ENCODE results near the gene SSC4D. TPM values are rescaled to one million over a fixed set of nuclear protein-coding genes. Genes with fewer than 3 reads are reported as not detected.

SSC4D gene
- total RNA-seq, 4 donors from 2014 or later = 0.42 to 0.95 TPM; not detected in 2

DNA sequence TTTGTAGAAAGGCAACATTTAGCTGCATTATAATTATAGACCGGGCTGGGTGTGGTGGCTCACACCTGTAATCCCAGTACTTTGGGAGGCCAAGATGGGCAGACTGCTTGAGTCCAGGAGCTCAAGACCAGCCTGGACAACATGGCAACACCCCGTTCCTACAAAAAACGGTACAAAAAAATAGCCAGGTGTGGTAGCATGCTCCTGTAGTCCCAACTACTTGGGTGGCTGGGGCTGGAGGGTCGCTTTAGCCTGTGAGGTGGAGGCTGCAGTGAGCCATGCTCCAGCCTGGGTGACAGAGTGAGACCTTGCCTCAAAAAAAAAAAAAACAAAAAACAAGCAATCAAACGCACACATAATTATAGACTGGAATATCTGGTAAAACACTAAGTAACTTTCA, 55.8 kb downstream of the SSC4D start:
- no peak overlapping the region for H3K4me3 ChIP-seq
- TF ChIP-seq EP300 (IDR thresholded peaks at IDR 0.05) (no peak), POLR2AphosphoS5 (IDR thresholded peaks at IDR 0.05) (no peak), POLR2A (IDR thresholded peaks at IDR 0.05) (no peak)
- TF ChIP-seq, protein P1, sequence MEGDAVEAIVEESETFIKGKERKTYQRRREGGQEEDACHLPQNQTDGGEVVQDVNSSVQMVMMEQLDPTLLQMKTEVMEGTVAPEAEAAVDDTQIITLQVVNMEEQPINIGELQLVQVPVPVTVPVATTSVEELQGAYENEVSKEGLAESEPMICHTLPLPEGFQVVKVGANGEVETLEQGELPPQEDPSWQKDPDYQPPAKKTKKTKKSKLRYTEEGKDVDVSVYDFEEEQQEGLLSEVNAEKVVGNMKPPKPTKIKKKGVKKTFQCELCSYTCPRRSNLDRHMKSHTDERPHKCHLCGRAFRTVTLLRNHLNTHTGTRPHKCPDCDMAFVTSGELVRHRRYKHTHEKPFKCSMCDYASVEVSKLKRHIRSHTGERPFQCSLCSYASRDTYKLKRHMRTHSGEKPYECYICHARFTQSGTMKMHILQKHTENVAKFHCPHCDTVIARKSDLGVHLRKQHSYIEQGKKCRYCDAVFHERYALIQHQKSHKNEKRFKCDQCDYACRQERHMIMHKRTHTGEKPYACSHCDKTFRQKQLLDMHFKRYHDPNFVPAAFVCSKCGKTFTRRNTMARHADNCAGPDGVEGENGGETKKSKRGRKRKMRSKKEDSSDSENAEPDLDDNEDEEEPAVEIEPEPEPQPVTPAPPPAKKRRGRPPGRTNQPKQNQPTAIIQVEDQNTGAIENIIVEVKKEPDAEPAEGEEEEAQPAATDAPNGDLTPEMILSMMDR (IDR thresholded peaks at IDR 0.05) = no peak
- 93% methylated on average over 5 of the region's 5 CpGs for WGBS
- no peak for DNase-seq (ENCODE audit: low spot score in 2 of 2)
- H3K27ac ChIP-seq = no peak overlapping the region
- no peaks in the 10 kb centered on the region for H3K27me3 ChIP-seq
- H3K9me3 ChIP-seq = no peaks in the 10 kb centered on the region
- H3K36me3 ChIP-seq = peaks cover 17% of the 10 kb centered on the region
- H3K4me1 ChIP-seq = peaks cover 47% of the 10 kb centered on the region

DNA sequence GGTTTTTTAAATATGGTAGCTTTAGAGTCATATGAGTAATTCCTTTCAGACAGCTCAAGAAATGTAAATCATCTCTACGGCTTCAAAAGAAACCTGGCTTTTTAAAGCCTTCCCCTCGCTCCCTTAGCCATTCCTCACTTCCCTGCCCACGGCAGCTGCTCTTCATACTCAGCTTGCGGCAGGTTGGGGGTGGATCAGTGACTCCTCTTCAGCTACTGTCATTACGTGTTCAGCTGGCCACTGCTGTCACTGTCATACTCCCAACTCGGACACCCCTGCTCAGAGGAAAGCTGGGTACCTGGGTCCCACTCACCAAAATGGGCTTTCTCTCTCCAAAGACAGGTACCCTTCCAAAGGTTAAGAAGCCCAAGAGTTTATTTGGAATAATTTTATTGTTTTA, 57.3 kb downstream of the SSC4D start:
- Histone ChIP-seq H3K4me3 (no peak overlapping the region), H3K36me3 (peaks cover 26% of the 10 kb centered on the region), H3K27me3 (no peaks in the 10 kb centered on the region), H3K9me3 (no peaks in the 10 kb centered on the region), H3K4me1 (peaks cover 42% of the 10 kb centered on the region), H3K27ac (no peak overlapping the region)
- WGBS = 65% methylated on average over 6 of the region's 6 CpGs
- TF ChIP-seq EP300 (IDR thresholded peaks at IDR 0.05) = no peak
- TF ChIP-seq POLR2A (IDR thresholded peaks at IDR 0.05) = no peak
- TF ChIP-seq, protein P1 (IDR thresholded peaks at IDR 0.05) = no peak
- TF ChIP-seq POLR2AphosphoS5 (IDR thresholded peaks at IDR 0.05) = no peak
- DNase-seq (ENCODE audit: low spot score in 2 of 2) = no peak

DNA sequence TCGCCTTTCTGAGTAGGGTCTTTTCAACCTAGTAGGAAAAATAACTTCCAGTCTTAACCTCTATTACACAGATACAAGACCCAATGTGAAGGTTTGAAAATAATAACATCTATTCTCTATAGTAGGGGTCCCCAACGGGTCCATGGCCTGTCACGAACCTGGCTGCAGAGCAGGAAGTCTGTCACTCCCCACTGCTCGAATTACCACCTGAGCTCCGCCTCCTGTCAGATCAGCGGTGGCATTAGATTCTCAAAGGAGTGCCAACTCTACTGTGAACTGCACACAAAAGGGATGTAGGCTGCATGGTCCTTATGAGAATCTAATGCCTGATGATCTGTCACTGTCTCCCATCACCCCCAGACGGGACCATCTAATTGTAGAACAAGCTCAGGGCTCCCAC, 58.1 kb downstream of the SSC4D start:
- 88% methylated on average over 7 of the region's 7 CpGs for WGBS
- H3K27me3 ChIP-seq = no peaks in the 10 kb centered on the region
- peaks cover 33% of the 10 kb centered on the region for H3K4me1 ChIP-seq
- no peak for DNase-seq (ENCODE audit: low spot score in 2 of 2)
- no peak overlapping the region for H3K27ac ChIP-seq
- TF ChIP-seq POLR2A (IDR thresholded peaks at IDR 0.05) (no peak), EP300 (IDR thresholded peaks at IDR 0.05) (no peak), POLR2AphosphoS5 (IDR thresholded peaks at IDR 0.05) (no peak)
- TF ChIP-seq, protein P1 (IDR thresholded peaks at IDR 0.05) = no peak
- H3K36me3 ChIP-seq = peaks cover 34% of the 10 kb centered on the region
- no peaks in the 10 kb centered on the region for H3K9me3 ChIP-seq
- no peak overlapping the region for H3K4me3 ChIP-seq

GRCh38 chr7:76349313-76349885, 60.1 kb downstream of the SSC4D start:
- H3K9me3 ChIP-seq = no peaks in the 10 kb centered on the region
- H3K4me3 ChIP-seq = no peak overlapping the region
- TF ChIP-seq EP300 (IDR thresholded peaks at IDR 0.05) = no peak
- TF ChIP-seq, protein P1 (IDR thresholded peaks at IDR 0.05) = no peak
- no peak for TF ChIP-seq POLR2A (IDR thresholded peaks at IDR 0.05)
- no peak for TF ChIP-seq POLR2AphosphoS5 (IDR thresholded peaks at IDR 0.05)
- 88% methylated on average over 8 of the region's 8 CpGs for WGBS
- H3K27ac ChIP-seq = no peak overlapping the region
- peaks cover 54% of the 10 kb centered on the region for H3K36me3 ChIP-seq
- no peak for DNase-seq (ENCODE audit: low spot score in 2 of 2)
- H3K27me3 ChIP-seq = no peaks in the 10 kb centered on the region
- peaks cover 16% of the 10 kb centered on the region for H3K4me1 ChIP-seq

DNA sequence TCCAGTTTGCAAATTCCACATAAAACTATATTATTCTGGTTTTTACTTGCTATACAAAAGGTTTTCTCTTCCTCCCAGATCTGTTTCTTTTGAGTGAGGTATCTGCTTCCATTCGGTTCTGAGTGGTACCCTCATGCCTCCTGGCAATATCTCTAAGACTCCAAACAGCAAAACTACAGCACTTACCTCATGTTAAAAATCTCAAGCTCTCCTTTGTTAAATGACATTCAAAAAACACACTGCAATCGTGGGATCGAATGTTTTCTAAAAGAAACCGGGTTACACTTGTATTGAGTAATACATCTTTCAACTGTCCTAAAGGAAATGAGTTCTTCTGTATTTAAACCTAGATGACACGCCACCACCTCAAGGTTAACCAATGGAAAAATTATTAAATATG, 61.8 kb downstream of the SSC4D start:
- 74% methylated on average over 5 of the region's 5 CpGs for WGBS
- Histone ChIP-seq H3K27ac (no peak overlapping the region), H3K9me3 (no peaks in the 10 kb centered on the region), H3K4me1 (peaks cover 13% of the 10 kb centered on the region), H3K4me3 (no peak overlapping the region), H3K27me3 (no peaks in the 10 kb centered on the region), H3K36me3 (peaks cover 66% of the 10 kb centered on the region)
- no peak for TF ChIP-seq EP300 (IDR thresholded peaks at IDR 0.05)
- TF ChIP-seq, protein P1 (IDR thresholded peaks at IDR 0.05) = no peak
- TF ChIP-seq POLR2AphosphoS5 (IDR thresholded peaks at IDR 0.05) = no peak
- no peak for TF ChIP-seq POLR2A (IDR thresholded peaks at IDR 0.05)
- DNase-seq (ENCODE audit: low spot score in 2 of 2) = no peak

Measured in suprapubic skin (tissue), 4 donors.